GM21737 (cell line): ENCODE data around the gene KRTAP9-6.
"Not testable (repeated sequence)": the region's sequence is repeated elsewhere in the genome, so short reads cannot be mapped to it uniquely, and the experiment has no call there.

ENCODE experiments used
- ATAC-seq: cut with Tn5 transposase; IDR thresholded peaks from one replicate; pipeline ENCODE4 v1.9.1; 2021; ENCODE audit warnings: mild to moderate bottlenecking, moderate library complexity; ENCODE audit not compliant: unreplicated experiment

KRTAP9-6 gene, protein sequence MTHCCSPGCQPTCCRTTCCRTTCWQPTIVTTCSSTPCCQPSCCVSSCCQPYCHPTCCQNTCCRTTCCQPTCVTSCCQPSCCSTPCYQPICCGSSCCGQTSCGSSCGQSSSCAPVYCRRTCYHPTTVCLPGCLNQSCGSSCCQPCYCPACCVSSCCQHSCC

DNA sequence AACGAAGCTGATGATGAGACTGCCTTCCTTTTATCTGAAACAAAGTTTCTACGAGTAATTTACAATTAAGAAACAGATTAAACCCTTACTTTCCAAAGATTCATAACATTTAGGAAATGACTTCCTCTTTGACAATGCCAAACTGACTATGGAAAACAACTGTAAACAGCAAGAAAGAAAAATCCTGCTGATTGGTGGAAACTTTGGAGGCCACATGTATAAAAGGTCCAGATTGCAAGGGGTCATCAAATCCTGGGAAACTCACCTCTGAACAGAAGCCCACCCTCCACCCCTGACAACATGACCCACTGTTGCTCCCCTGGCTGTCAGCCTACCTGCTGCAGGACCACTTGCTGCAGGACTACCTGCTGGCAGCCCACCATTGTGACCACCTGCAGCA, at the start of gene KRTAP9-6:
KRTAP9-6 (plus strand) TSS at position 301 of the 400 bp plus-strand sequence; CDS start at position 301, 0 bp downstream.
- ATAC-seq: no peak

DNA sequence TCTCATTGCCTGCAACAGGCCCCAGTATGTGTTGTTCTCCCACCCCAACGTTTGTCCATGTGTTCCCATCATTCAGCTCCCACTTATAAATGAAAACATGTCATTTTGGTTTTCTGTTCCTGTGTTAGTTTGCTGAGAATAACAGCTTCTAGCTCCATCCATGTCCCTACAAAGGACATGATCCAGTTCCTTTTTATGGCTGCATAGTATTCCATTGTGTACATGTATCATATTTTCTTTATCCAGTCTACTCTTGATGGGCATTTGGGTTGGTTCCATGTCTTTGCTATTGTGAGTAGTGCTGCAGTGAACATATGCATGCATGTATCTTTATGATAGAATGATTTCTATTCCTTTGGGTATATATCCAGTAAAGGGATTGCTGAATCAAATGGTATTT, 49.5 kb upstream of the KRTAP9-6 start:
- ATAC-seq: no peak

DNA sequence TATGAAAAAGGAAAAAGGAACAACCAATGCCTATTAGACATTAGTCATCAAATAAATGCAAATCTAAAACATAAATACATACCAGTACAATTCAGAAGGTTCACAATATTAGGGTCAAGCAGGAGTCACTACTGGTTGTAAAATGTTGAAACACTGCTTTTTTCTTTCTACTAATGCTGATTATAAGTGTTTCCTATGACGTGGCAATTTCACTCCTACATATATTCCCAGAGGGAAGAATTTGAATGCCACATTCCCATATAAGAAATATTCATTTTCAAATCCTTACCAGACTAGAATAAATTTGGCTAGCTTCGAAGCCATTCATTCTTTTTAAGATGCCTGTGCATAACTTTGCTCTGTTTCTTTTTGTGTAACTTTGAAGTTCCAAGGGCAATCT, 41.4 kb upstream of the KRTAP9-6 start:
- ATAC-seq: no peak

DNA sequence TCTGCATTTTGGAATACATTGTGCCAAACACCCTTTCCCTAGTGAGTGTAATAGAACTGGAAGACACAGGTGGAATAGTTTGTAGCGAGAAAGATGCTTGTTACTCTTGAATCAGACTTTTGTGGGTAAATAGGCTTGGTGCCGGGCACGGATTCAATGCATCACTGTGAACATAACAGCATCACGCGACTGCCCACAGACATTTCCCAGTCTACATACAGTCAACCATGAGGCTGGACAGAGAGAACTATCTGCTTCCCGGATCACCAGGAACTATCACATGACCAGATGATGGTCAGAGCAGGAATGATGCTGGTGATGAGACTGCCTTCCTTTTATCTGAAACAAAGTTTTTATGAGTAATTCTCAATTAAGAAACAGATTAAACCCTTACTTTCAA, 39.1 kb upstream of the KRTAP9-6 start:
- no peak for ATAC-seq

DNA sequence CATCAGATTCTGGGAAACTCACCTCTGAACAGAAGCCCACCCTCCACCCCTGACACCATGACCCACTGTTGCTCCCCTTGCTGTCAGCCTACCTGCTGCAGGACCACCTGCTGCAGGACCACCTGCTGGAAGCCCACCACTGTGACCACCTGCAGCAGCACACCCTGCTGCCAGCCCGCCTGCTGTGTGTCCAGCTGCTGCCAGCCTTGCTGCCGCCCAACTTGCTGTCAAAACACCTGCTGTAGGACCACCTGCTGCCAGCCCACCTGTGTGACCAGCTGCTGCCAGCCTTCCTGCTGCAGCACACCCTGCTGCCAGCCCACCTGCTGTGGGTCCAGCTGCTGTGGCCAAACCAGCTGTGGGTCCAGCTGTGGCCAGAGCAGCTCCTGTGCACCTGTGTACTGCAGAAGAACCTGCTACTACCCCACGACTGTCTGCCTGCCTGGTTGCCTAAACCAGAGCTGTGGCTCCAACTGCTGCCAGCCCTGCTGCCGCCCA, 38.5 kb upstream of the KRTAP9-6 start, which contains the start of gene KRTAP9-2:
KRTAP9-2 (plus strand) TSS at position 51 of the 498 bp plus-strand sequence; CDS start at position 58, 7 bp downstream.
- not testable (repeated sequence) for ATAC-seq

DNA sequence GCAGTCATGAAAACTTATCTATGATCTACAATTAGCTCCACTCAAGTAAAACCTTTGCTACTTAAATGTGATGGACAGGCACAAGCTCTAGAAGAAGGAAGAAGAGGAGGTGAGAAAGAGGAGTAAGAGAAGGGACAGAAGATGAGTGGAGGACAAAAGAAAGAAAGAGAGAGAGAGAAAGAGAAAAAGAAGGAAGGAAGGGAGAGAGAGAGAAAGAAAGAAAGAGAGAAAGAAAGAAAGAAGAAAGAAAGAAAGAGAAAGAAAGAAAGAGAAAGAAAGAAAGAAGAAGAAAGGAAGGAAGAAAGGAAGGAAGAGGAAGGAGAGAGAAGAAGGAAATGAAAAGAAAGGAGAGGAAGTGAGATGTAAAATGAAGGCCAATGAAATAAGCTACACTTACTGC, 35.1 kb upstream of the KRTAP9-6 start:
- ATAC-seq: no peak

DNA sequence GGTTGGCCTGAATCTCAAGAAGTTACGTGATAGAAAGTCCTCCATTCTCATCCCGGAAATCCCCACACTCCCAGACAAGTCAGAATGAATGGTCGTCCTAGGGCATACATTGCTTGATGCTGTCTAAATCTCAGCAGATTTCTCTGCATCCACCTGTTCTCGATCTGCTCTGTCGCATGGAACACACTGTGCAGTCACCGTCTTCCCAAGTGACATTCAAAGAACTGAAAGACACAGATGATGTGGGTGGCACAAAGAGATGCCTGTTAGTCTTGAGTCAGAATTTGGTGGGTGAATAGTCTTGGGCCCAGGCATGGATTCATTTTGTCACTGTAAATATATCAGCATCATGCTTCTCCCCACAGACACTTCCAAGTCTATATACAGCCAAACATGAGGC, 33.4 kb upstream of the KRTAP9-6 start:
- ATAC-seq: no peak

DNA sequence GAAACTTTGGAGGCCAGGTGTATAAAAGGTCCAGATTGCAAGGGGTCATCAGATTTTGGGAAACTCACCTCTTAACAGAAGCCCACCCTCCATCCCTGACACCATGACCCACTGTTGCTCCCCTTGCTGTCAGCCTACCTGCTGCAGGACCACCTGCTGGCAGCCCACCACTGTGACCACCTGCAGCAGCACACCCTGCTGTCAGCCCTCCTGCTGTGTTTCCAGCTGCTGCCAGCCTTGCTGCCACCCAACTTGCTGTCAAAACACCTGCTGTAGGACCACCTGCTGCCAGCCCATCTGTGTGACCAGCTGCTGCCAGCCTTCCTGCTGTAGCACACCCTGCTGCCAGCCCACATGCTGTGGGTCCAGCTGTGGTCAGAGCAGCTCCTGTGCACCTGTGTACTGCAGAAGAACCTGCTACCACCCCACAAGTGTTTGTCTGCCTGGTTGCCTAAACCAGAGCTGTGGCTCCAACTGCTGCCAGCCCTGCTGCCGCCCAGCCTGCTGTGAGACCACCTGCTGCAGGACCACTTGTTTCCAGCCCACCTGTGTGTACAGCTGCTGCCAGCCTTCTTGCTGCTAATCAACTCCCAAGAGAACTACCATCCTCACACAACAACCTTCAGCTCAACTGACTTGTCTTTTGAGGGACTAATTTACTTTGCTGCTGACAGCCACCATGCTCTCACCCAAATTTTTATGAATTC, 32.6 kb upstream of the KRTAP9-6 start, which contains the start of gene KRTAP9-3:
KRTAP9-3 (plus strand) TSS at position 51 of the 707 bp plus-strand sequence; CDS start at position 104, 53 bp downstream.
- ATAC-seq: not testable (repeated sequence)

DNA sequence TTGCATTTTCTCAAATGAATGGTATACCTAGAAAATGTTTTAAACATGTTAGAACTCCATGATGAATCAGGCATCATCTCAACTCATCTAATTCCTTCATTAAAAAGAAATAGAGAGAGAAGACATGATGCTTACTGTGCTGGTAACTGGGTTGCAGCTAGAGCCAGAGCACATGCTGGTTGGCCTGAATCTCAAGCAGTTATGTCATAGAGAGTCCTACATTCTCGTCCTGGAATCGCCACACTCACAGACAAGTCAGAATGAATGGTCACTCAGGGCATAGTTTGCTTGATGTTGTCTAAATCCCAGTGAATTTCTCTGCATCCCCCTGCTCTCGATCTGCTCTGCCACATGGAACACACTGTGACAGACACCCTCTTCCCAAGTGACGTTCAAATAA, 28.1 kb upstream of the KRTAP9-6 start:
- ATAC-seq: not testable (repeated sequence)

DNA sequence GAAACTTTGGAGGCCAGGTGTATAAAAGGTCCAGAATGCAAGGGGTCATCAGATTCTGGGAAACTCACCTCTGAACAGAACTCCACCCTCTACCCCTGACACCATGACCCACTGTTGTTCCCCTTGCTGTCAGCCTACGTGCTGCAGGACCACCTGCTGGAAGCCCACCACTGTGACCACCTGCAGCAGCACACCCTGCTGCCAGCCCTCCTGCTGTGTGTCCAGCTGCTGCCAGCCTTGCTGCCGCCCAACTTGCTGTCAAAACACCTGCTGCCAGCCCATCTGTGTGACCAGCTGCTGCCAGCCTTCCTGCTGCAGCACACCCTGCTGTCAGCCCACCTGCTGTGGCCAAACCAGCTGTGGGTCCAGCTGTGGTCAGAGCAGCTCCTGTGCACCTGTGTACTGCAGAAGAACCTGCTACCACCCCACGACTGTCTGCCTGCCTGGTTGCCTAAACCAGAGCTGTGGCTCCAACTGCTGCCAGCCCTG, 27.2 kb upstream of the KRTAP9-6 start, which contains the start of gene KRTAP9-8:
KRTAP9-8 (plus strand) TSS at position 51 of the 489 bp plus-strand sequence; CDS start at position 104, 53 bp downstream.
- not testable (repeated sequence) for ATAC-seq

DNA sequence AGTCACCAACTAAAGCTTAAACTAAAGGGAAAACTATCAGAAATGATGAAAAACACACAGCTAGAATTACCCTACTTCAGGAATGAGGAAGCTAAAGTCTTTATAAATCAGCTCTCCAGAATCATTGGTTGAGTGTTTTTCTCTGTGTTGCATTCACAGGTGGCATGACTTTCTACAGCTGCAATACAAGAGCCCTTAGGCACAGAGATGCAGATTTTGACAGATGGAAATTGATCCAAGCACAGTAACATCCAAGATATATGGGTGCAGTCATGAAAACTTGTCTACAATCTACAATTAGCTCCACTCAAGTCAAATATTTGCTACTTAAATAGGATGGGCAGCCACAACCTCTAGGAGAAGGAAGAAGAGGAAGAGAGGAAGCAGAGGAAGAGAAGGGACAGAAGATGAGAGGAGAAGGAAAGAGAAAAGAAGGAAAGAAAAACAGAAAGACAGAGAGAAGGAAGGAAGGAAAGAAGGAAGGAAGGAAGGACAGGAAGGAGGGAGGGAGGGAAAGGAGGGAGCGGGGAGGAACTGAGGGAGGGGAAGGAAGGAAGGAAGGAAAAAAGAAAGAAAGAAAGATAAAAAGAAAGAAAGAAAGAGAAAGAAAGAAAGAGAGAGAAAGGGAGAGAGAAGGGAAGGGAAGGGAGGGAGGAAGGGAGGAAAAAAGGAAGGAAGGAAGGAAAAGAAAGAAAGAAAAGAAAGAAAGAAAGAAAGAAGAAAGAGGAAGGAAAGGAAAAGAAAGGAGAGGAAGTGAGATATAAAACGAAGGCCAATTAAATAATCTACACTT, 18.0 kb upstream of the KRTAP9-6 start:
- ATAC-seq: not testable (repeated sequence)

DNA sequence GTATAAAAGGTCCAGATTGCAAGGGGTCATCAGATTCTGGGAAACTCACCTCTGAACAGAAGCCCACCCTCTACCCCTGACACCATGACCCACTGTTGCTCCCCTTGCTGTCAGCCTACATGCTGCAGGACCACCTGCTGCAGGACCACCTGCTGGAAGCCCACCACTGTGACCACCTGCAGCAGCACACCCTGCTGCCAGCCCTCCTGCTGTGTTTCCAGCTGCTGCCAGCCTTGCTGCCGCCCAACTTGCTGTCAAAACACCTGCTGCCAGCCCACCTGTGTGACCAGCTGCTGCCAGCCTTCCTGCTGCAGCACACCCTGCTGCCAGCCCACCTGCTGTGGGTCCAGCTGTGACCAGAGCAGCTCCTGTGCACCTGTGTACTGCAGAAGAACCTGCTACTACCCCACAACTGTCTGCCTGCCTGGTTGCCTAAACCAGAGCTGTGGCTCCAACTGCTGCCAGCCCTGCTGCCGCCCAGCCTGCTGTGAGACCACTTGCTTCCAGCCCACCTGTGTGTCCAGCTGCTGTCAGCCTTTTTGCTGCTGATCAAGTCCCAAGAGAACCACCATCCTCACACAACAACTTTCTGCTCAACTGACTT, 15.4 kb upstream of the KRTAP9-6 start, which contains the start of gene KRTAP9-4:
KRTAP9-4 (plus strand) TSS at position 51 of the 604 bp plus-strand sequence; CDS start at position 85, 34 bp downstream.
- ATAC-seq: not testable (repeated sequence)

DNA sequence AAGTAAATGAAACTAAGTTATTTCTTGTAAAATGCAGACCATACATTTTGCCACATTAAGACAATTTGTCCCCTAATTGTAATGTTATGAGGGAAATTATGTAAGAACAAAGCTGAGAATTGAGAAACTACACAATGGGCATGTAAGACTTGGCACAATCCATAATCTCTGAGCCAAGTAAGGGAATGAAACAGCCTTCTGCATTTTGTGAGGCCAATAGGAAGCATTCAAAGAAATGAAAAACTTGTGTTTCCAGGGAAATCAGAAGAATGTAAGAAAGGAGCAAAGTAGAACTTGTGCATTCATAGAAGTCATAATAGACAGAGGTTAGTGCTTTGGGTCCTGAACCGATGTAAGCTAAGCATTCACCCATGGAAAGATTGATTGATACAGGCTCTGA, 13.9 kb upstream of the KRTAP9-6 start:
- ATAC-seq: no peak

DNA sequence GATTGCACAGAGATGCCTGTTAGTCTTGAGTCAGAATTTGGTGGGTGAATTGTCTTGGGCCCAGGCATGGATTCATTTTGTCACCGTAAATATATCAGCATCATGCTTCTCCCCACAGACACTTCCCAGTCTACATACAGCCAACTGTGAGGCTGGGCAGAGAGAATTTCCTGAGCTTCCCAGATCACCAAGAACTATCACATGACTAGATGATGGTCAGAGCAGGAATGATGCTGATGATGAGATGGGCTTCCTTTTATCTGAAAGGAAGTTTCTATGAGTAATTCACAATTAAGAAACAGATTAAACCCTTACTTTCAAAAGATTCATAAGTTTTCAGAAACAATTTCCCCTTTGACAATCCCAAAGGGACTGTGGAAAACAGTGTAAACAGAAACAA, 10.3 kb upstream of the KRTAP9-6 start:
- no peak for ATAC-seq

DNA sequence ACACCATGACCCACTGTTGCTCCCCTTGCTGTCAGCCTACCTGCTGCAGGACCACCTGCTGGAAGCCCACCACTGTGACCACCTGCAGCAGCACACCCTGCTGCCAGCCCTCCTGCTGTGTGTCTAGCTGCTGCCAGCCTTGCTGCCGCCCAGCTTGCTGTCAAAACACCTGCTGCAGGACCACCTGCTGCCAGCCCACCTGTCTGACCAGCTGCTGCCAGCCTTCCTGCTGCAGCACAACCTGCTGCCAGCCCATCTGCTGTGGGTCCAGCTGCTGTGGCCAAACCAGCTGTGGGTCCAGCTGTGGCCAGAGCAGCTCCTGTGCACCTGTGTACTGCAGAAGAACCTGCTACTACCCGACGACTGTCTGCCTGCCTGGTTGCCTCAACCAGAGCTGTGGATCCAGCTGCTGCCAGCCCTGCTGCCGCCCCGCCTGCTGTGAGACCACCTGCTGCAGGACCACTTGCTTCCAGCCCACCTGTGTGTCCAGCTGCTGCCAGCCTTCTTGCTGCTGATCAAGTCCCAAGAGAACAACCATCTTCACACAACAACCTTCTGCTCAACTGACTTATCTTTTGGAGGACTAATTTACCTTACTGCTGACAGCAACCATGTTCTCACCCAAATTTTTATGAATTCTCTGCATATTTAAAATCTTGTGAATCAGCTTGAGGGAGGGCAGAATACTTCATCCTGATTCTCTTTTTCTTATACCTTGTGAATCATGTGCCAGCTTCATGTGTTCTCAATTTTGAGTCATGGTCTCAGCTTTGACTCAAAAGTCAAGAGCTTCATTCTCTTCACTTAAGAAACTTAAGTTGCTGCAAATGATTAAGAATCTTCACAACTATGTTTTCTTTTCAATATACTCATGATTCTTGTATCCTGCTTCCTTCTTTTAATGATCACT, 9.5 kb upstream of the KRTAP9-6 start, which contains the start of gene KRTAP9-9:
KRTAP9-9 (plus strand) TSS at position 4 of the 910 bp plus-strand sequence.
- ATAC-seq: not testable (repeated sequence)

DNA sequence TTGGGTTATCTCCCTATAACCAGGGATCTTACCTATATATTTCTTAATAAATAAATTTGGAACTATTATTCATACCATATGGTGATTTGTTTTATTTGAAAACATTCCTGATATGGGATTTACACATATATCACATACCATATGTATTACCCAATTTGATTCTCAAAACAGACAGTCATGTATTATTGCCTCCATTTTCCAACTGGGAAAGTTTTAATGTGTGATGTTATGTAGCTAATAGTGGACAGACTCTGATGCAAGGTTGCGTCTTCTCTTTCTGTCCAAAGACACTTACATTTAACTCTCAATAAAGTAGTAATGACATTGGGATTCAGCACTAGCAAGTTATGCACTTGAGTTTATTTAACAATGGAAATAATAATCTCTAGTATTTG, 8.9 kb upstream of the KRTAP9-6 start:
- ATAC-seq: no peak

DNA sequence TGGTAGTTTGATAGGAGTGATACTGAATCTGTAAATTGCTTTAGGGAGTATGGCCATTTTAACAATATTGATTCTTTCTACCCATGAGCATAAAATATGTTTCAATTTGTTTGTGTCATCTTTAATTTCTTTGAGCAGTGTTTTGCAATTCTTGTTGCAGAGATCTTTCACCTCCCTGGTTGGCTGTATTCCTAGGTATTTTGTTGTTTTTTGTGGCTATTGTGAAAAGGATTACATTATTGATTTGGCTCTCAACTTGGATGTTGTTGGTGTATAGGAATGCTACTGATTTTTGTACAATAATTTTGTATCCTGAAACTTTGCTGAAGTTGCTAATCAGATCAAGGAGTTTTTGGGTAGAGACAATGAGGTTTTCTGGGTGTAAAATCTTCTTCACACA, 6.8 kb upstream of the KRTAP9-6 start:
- no peak for ATAC-seq

DNA sequence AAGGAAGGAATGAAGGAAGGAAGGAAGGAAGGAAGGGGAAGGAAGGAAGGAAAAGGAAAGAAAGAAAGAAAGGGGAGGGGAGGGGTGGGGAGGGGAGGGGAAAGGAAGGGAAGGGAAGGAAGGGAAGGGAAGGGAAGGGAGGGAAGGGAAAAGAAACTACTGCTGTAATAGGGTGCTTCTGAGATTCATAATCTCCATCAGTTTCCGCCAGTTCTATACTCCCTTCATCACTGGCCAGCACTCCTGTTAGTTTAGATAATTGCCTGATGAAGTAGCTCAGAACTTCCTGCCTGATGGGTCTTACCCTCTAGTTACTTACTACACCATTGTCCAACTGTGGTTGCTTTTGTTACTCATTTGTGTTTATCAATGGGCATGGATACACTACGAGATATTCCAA, 2.0 kb upstream of the KRTAP9-6 start:
- ATAC-seq: no peak

DNA sequence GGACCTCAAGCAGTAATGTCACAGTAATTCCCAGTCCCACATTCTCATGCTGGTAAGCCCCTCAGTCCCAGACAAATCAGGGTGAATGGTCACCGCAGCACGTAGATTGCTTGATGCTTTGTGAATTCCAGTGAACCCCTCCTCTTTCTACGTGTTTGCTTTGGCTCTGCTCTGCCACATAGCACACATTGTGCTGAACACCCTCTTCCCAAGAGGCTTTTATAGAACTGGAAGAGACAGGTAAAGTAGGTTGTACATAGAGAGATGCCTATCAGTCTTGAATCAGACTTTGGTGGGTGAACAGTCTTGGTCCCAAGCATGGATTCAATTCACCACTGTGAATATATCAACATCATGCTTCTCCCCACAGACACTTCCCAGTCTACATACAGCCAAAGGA, 579 bp upstream of the KRTAP9-6 start:
- no peak for ATAC-seq
